ENCODE results near the gene LMAN2.
"Not testable (repeated sequence)": the region's sequence is repeated elsewhere in the genome, so short reads cannot be mapped to it uniquely, and the experiment has no call there.

The LMAN2 gene

DNA sequence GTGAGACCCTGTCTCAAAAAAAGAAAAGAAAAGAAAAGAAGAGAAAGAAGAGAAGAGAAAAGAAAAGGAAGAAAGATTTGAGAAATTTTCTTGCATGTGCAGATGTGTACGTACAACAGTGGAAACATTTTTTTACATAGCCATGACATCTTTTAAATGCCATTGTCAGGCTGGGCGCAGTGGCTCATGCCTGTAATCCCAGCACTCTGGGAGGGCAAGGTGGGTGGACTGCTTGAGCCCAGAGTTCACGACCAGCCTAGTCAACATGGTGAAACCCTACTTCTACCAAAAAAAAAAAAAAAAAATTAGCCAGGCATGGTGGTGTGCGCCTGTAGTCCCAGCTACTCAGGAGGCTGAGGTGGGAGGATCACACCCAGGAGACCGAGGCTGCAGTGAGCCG is 6.6 kb downstream of the LMAN2 start:
- DNase-seq, result no peak

- no peak for DNase-seq
Measured at GRCh38 chr5:177343777-177344176, 7.7 kb downstream of the LMAN2 start.

DNA sequence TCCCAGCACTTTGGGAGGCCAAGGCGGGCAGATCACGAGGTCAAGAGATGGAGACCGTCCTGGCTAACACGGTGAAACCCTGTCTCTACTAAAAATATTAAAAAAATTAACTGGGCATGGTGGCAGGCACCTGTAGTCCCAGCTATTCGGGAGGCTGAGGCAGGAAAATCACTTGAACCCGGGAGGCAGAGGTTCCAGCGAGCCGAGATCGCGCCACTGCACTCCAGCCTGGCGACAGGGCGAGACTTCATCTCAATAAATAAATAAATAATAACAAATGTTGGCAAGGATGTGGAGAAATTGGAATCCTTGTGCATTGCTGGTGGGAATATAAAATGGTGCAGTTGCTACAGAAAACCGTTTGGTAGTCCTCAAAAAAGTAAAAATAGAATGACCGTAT is 8.5 kb downstream of the LMAN2 start:
- not testable (repeated sequence) for DNase-seq

- DNase-seq, result no peak
Measured at GRCh38 chr5:177339107-177339638, 12.3 kb downstream of the LMAN2 start.

DNA sequence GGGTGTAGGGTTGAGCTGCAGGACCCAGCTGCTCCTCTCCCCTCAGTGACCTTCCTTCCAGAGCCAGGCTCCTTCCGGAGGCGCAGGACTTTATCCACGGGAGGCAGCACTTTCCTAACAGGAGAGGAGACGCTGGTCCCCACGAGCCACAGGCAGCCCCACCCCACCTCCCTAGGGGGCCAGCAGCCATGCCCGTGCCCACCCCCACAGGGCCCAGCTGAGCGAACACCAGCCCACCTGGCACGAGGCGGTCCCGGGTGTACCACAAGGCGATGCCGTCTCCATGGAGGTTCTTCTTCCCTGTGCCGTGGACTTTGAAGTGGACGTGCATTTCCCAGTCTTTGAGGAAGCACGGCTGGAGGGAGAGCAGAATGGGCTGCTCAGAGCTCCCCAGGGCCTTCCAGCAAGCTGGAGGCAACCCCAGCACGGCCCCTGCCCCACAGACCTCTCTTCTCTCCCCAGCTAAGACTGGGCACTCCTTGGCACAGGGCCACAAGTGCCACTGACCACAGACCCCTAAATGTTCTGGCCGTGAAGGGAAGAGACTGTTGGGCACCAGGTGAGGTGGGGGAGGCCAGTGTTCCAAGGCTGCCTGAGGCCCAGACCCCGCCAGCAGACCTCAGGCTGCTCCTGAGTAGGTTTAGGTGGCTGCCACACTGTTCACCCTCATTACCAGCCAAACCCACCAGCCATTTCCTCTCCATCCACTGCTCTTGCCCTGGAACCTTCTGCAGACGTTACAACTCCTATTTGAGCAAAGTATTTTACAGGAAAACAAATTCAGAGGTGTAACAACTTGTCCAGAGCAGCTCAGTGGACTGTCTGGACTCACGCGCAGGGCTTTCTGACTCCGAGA is 13.0 kb downstream of the LMAN2 start:
- DNase-seq, result no peak

GRCh38 chr5:177336603-177337494 is 14.6 kb downstream of the LMAN2 start:
- DNase-seq, result no peak

DNA sequence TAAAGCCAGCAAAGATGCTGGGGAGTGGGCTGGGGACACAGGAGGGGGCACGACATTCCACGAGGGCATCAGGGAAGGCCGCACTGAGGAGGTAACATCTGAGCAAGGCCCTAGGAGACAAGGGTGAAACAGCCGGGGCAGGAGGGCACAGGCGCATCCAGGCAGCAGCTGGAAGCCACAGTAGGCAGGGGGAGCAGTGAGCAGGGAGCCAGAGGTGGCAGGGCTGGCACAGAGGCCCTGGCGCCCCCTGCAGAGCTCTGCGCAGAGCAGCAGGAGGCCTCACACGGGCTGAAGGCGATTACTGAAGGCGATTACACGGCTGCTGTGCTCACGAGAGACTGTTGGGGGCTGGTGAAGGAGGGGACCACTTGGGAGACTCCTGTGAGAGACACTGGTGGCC is 15.4 kb downstream of the LMAN2 start:
- no peak for DNase-seq

- no peak for DNase-seq
Measured at GRCh38 chr5:177335701-177336065, 15.8 kb downstream of the LMAN2 start.

- DNase-seq, result no peak
Measured at GRCh38 chr5:177334781-177335700, 16.4 kb downstream of the LMAN2 start.

- DNase-seq, result no peak
Measured at GRCh38 chr5:177334155-177334551, 17.3 kb downstream of the LMAN2 start.

GRCh38 chr5:177333420-177334154 is 17.9 kb downstream of the LMAN2 start:
- DNase-seq, result no peak

DNA sequence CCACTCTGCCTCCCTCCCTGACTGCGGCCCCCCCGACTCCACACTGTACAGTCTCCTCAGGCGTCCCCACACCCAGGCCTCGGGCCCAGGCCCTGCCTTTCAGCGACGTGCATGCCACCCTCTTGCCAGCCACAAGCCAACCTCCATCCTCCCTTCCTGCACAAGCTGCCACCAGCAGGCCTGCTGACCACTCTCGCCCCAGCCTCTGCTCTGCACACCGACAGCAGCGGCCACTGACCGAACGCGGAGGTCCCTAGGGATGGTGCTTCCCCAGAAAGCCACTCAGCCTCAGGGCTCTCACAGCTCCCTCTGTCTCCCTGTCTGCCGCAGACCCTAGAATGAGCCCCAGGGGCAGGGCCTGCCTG is 18.6 kb downstream of the LMAN2 start:
- DNase-seq, result no peak

DNA sequence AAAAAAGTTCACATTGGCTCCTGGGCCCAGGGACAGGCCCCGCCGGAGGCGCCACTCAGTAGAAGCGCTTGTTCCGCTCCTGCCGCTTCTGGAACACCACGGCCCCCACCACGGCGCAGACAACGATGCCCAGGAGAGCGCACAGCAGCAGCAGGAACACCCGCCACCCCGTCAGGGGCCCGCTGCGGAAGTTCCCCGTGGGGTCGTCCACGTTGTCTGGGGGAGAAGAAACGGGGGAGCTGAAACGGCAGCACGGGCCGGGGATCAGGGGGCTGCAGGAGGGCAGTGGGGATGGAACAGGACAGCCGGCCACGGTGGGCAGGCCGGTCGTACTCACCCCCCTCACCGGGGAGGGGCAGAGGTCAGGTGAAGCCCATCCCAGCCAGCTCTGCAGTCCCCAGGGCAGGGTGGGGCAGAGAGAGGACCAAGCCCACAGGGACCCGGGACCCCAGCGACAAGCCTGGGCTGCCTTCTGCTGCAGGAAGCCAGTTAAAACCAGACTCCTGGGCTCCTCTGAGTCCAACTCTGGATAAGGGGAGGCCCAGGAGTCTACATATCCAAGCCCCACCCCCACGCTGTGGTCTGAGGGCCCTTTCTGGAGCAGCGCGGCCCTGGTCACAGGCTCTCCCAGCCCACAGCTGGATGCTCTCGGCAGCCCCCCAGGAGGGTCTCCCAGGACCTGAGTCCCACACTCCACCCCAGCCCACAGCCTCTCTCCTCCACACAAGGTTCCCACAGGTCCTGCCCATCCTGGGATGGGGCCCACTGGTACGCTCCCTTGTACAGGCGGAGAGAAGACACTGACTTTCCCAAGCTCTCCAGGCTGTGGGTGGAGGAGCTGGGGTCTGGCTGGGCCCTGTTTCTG is 19.2 kb downstream of the LMAN2 start:
- DNase-seq, result no peak

GRCh38 chr5:177330991-177331842 is 20.3 kb downstream of the LMAN2 start:
- peak; percentile 51 for DNase-seq

DNA sequence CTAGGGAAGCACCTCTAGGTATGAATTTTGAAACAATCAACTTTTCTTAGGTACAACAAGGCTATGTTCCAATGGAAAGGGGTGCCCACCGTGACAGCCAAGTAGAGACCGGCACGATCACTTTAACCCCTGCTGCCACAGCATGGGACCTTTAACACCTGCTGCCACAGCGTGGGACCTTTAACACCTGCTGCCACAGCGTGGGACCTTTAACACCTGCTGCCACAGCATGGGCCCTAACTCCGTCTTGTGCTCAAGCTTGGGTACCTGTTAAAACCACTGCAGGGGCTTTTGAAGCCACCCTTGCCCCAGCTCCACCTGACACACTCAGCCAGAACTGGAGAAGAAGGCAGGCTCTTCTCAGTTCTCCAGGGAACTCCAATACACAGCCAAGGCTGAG is 21.6 kb downstream of the LMAN2 start:
- DNase-seq, result no peak

- no peak for DNase-seq
Measured at GRCh38 chr5:177328545-177329231, 22.8 kb downstream of the LMAN2 start.

DNA sequence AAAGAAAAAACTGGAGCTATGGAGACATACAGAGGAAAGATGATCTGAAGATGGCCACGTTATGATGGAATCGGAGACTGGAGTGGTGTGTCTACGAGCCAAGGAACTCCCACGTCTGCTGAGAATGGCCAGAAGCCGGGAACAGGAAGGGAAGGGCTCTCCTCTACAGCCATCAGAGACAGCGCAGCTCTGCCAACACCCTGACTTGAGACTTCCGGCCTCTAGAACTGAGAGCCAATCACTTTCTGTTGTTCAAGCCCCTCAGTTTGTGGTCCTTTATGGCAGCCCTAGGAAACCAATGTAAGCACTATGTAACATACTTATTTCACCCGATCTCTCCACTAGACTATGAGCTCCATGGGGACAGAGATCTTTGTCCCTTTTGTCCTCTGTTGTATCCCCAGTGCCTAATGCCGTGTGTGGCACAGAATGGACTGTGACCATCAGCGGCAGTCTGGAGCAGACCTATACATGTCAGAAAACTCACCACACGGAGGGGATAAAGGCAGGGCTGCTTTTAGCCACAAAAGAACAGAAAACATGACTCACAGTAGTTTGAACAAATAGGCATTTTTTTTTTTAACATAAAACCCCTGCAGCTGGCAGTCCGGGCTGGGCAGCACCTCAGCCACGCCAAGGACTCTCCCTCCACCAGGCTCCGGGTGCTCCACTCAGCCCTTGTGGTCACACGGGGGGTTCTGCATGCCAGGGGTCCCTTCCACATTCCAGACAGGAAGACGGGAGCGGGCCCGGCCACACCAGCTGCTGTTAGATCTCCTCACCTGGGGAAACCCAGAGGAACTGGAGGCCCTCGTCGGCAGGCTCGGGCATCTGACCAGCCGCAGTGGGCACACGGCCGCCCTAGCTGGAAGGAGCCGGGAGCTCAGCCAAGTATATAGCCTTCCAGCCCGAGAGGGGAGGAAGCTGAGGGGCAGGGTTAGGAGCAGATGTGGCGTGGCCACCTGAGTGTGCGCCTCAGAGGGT is 23.6 kb downstream of the LMAN2 start:
- no peak for DNase-seq

GRCh38 chr5:177325868-177326381 is 25.5 kb downstream of the LMAN2 start:
- no peak for DNase-seq

All from KG1 (cell line).